Pancreas (tissue), 10 donors: ENCODE results near the gene CHMP1A. TPM values are rescaled to one million over a fixed set of nuclear protein-coding genes. Genes with fewer than 3 reads are reported as not detected.

ENCODE experiments used
- ATAC-seq, 4 donors: fragments of 200-7000 bp; cut with Tn5 transposase; one replicate each; pipeline versions ENCODE4 v1.8.0 to v1.9.1; 2020; ENCODE audit warnings: mild to moderate bottlenecking in 4 of 4, moderate library complexity in 4 of 4
- DNase-seq, 6 donors: peaks; one replicate each; pipeline ENCODE4 v3.0.0-alpha.2; 2020
- FAIRE-seq: peaks from 2 replicates; lab custom pipeline; 2012; peaks lifted over from hg19 to GRCh38; lab: Jason Lieb, UNC
- H3K27ac ChIP-seq, 4 donors: fragments of 200-600 bp; sonication (generic); 1 replicate in 3 of 4; 2 replicates in 1 of 4; pipeline versions ENCODE4 v1.5.0 to v1.8.0; 2020
- H3K27me3 ChIP-seq, 4 donors: fragments of 200-600 bp; one replicate each; pipeline ENCODE4 v1.8.0; 2021
- H3K36me3 ChIP-seq, 3 donors: fragments of 200-600 bp; sonication (generic) in 1 of 3; one replicate each; pipeline versions ENCODE4 v1.5.0 to v1.8.0; 2020 to 2021
- H3K4me1 ChIP-seq, 3 donors: fragments of 200-600 bp; one replicate each; pipeline ENCODE4 v1.8.0; 2021
- H3K4me3 ChIP-seq, 4 donors: fragments of 200-600 bp; sonication (generic) in 2 of 4; one replicate each; pipeline versions ENCODE4 v1.5.0 to v1.8.0; 2020 to 2021
- H3K9me3 ChIP-seq, 4 donors: fragments of 200-600 bp; one replicate each; pipeline ENCODE4 v1.8.0; 2021
- CTCF ChIP-seq, 4 donors: fragments of 200-600 bp; sonication (generic) in 3 of 4; IDR thresholded peaks; one replicate each; pipeline versions ENCODE4 v1.5.0 to v1.8.0; 2021; ENCODE audit warnings: antibody characterized with exemption in 4 of 4
- WGBS, 2 donors: extraction: QIAGEN DNeasy Blood & Tissue Kit; methylation state at CpG; one replicate each; pipeline ENCODE4 v1.1.7; 2013; 5-methylcytosine and 5-hydroxymethylcytosine counted together
- intact Hi-C, 3 donors: fragments of 100-400 bp; cut with DNase I; formaldehyde crosslinking; loops; one replicate each; pipeline versions ENCODE4 v1.11.1 to v1.14.2; 2022
- polyA plus RNA-seq, 2 donors: library from polyadenylated mRNA; stranded (reverse); fragments of 200-250 nt; gene quantifications; one replicate each; pipeline ENCODE4 v1.2.3, GENCODE V29; 2013
- total RNA-seq, 6 donors: library from RNA; stranded (reverse); fragmentation: NEBNext Ultra II Directional in 4 of 6; extraction: Animal tissue kit (Norgen Biotek cat#: 25700) in 4 of 6; gene quantifications; one replicate each; pipeline versions ENCODE4 v1.2.1 to v1.2.4, GENCODE V29; 2021 to 2023
- donor health status: healthy with polysubstance abuse.
- donor health status: DM: no; HTN: no; CAD: no; lungs with moderate emphysema.
- donor health status: DM: no; HTN: no; CAD: no.
- donor health status: control.
- donor health status: control.
- donor health status: Bipolar disorder and iron deficiency.
- donor health status: DM: yes; HTN: yes; CAD: no.
- donor health status: DM: no; HTN: no; CAD: no.
- donor health status: DM: no; HTN: no; CAD: no.
- donor health status: DM: yes; HTN: yes; CAD: no.

CHMP1A gene
- total and polyA plus RNA-seq, 8 donors, result 27.6 to 71.4 (median 32.2) TPM

DNA sequence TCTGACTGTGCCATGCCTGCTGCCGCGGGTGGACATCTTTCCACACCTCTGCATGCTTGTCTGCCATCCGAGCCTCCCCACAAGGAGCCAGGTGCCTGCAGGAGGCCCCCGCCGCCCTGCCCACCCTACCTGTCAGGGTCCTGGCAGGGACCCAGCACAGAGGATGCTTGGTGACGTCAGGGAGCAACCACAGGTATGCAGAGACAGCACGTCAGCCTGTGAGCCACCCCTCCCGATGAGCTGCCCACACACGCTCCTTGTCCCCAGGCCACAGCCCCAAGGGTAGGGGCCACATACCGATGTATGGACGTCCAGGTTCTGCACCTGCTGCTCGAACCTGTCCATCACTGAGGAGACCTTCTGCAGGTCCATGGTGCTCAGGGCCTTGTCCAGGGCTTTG is 10.6 kb downstream of the CHMP1A start:
- no peak for TF ChIP-seq CTCF (IDR thresholded peaks at IDR 0.05)
- DNase-seq (no peak), ATAC-seq (no peak), FAIRE-seq (no peak)
- intact Hi-C loops, result no loop called here
- H3K4me1 ChIP-seq, result no peaks in the 10 kb centered on the region
- WGBS, 2 donors, result 83 to 90% methylated on average over 12 of the region's 12 CpGs
- no peak overlapping the region for H3K27ac ChIP-seq
- H3K9me3 ChIP-seq, result no peaks in the 10 kb centered on the region
- H3K27me3 ChIP-seq, result no peaks in the 10 kb centered on the region
- peaks cover 0 to 23% (median 22%) of the 10 kb centered on the region in 3 donors for H3K36me3 ChIP-seq
- no peak overlapping the region for H3K4me3 ChIP-seq

DNA sequence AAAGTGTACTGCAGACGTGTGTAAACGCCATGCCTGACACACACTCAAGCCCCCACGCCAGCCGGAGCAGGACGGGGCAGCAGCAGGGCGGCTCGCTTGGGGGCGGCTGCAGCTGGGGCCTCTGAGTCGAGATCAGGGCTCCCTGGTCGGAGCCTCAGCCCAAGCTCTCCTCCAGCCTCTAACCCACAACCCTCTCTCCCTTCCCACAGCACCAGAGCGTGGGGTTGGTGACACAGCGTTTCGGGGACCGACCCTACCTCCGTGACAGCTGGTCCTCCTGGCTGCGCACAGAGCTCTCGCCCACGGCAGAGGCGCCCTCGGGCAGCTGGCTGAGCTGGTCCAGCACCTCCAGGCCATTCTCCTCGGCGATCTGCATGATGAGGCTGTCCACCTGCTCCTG is 11.2 kb downstream of the CHMP1A start:
- FAIRE-seq (no peak), ATAC-seq (no peak), DNase-seq (no peak)
- 95% methylated on average over 22 of the region's 22 CpGs for WGBS, 2 donors
- no peaks in the 10 kb centered on the region for H3K4me1 ChIP-seq
- no peak overlapping the region for H3K4me3 ChIP-seq
- intact Hi-C loops, result no loop called here
- H3K27ac ChIP-seq, result no peak overlapping the region
- no peaks in the 10 kb centered on the region for H3K9me3 ChIP-seq
- peaks cover 0 to 23% (median 22%) of the 10 kb centered on the region in 3 donors for H3K36me3 ChIP-seq
- H3K27me3 ChIP-seq, result no peaks in the 10 kb centered on the region
- TF ChIP-seq CTCF (IDR thresholded peaks at IDR 0.05), result no peak

DNA sequence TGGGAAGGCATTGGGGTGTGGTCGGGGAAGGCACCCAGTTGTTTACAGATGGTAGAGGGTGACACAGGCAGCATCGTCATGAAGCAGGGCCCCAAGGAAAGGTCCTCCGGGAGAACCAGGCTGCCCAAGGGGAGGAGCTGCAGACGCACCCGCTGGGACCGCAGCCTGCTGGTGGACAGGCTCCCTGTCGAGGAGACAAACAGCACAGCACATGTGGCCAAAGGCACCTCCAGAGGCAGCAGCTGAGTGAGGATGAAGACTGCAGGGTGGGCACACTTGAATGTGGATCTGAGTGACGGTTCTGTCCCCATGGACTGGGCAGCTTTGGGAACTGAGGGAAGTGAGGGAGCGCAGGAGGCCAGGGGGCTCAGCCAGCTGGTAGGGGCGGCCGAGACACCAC is 12.4 kb downstream of the CHMP1A start:
- Histone ChIP-seq H3K27me3 (no peaks in the 10 kb centered on the region), H3K9me3 (no peaks in the 10 kb centered on the region), H3K4me1 (peaks cover 0 to 6% (median 4%) of the 10 kb centered on the region in 3 donors), H3K27ac (no peak overlapping the region), H3K4me3 (no peak overlapping the region), H3K36me3 (peaks cover 0 to 23% (median 22%) of the 10 kb centered on the region in 3 donors)
- intact Hi-C loops, result no loop called here
- no peak for FAIRE-seq
- DNase-seq, result no peak
- WGBS, 2 donors, result 78 to 86% methylated on average over 11 of the region's 11 CpGs
- ATAC-seq, result no peak
- TF ChIP-seq CTCF (IDR thresholded peaks at IDR 0.05), result no peak

DNA sequence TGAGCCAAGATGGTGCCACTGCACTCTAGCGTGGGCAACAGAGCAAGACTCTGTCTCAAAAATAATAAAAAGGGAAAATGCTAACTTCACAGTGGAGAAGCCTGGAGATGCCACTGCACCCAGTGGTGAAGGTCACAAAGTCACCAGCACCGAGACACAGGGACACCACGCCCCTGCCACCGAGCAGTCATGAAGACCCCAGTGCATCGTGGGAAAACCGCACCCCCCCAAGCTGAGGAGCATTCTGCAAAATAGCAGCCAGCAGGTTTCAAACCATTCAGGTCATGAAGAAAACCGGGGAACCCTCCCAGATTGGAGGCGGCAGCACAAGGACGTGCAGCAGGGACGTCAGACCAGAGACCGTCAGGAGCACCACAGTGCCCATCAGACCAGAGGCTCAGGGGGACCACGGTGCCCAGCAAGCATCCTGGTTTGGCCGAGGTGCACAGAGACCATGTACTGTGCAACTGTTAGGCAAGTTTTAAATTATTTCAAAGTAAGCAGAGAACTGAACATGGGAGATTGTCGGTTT is 13.7 kb downstream of the CHMP1A start:
- WGBS, 2 donors, result 58 to 73% methylated on average over 14 of the region's 14 CpGs
- Histone ChIP-seq H3K27me3 (no peaks in the 10 kb centered on the region), H3K9me3 (no peaks in the 10 kb centered on the region), H3K27ac (no peak overlapping the region), H3K4me3 (no peak overlapping the region), H3K36me3 (peaks cover 0 to 23% (median 22%) of the 10 kb centered on the region in 3 donors), H3K4me1 (peaks cover 0 to 6% (median 4%) of the 10 kb centered on the region in 3 donors)
- no peak for ATAC-seq
- no peak for TF ChIP-seq CTCF (IDR thresholded peaks at IDR 0.05)
- intact Hi-C loops, result no loop called here
- no peak for FAIRE-seq
- DNase-seq, result no peak

GRCh38 chr16:89642574-89642973 is 14.9 kb downstream of the CHMP1A start:
- intact Hi-C loops, result no loop called here
- DNase-seq, result no peak
- Histone ChIP-seq H3K4me3 (no peak overlapping the region), H3K4me1 (peaks cover 0 to 6% (median 4%) of the 10 kb centered on the region in 3 donors), H3K27ac (no peak overlapping the region), H3K9me3 (no peaks in the 10 kb centered on the region), H3K36me3 (peaks cover 0 to 23% (median 22%) of the 10 kb centered on the region in 3 donors), H3K27me3 (no peaks in the 10 kb centered on the region)
- no peak for ATAC-seq
- no peak for FAIRE-seq
- 71 to 76% methylated on average over 13 of the region's 13 CpGs for WGBS, 2 donors
- no peak for TF ChIP-seq CTCF (IDR thresholded peaks at IDR 0.05)
